Fibroblast of mammary gland (primary cell): Measurements from ENCODE around the gene ATP10B.

ENCODE experiments used
- DNase-seq: peaks from one replicate; pipeline ENCODE4 v3.0.0-alpha.2; 2010; ENCODE audit warnings: low read depth
- H3K4me3 ChIP-seq: 2 replicates; pipeline ENCODE4 v1.5.1; 2011; ENCODE audit warnings: low read depth, mild to moderate bottlenecking, low read length, moderate library complexity; ENCODE audit not compliant: control insufficient read depth
- CTCF ChIP-seq: conservative IDR thresholded peaks from 2 replicates; pipeline ENCODE4 v1.5.1; 2011; ENCODE audit warnings: low read depth, low read length, inconsistent platforms; ENCODE audit not compliant: control insufficient read depth, insufficient read depth

The ATP10B gene

GRCh38 chr5:160747987-160748386, 104.0 kb downstream of the ATP10B start:
- no peak for DNase-seq
- no peak overlapping the region for H3K4me3 ChIP-seq
- no peak for TF ChIP-seq CTCF

GRCh38 chr5:160747559-160747958, 104.5 kb downstream of the ATP10B start:
- no peak for DNase-seq
- no peak for TF ChIP-seq CTCF
- H3K4me3 ChIP-seq = no peak overlapping the region

- no peak for DNase-seq
- H3K4me3 ChIP-seq = no peak overlapping the region
- no peak for TF ChIP-seq CTCF
Measured at GRCh38 chr5:160744268-160745101, 107.5 kb downstream of the ATP10B start.

GRCh38 chr5:160743027-160743426, 109.0 kb downstream of the ATP10B start:
- no peak for DNase-seq
- no peak for TF ChIP-seq CTCF
- no peak overlapping the region for H3K4me3 ChIP-seq

- H3K4me3 ChIP-seq = no peak overlapping the region
- TF ChIP-seq CTCF = no peak
- DNase-seq = no peak
Measured at GRCh38 chr5:160742446-160742845, 109.6 kb downstream of the ATP10B start.

GRCh38 chr5:160727296-160727997, 124.6 kb downstream of the ATP10B start:
- H3K4me3 ChIP-seq = no peak overlapping the region
- TF ChIP-seq CTCF = no peak
- DNase-seq = no peak

- no peak overlapping the region for H3K4me3 ChIP-seq
- TF ChIP-seq CTCF = no peak
- no peak for DNase-seq
Measured at GRCh38 chr5:160726721-160727120, 125.3 kb downstream of the ATP10B start.
